CD4-positive, alpha-beta T cell treated with Interleukin-15 for 1 hour (primary cell): ENCODE data around the gene MACF1.
A peak's percentile ranks its signal among the peaks of the same experiment; 100 is the strongest.

Source experiments
- DNase-seq: peaks from one replicate; pipeline ENCODE4 v3.0.0-alpha.2; 2020

The MACF1 gene

GRCh38 chr1:39401106-39401505, 196.6 kb downstream of the MACF1 start:
- DNase-seq = no peak

- no peak for DNase-seq
Observed at GRCh38 chr1:39404876-39405275, 200.4 kb downstream of the MACF1 start.

- DNase-seq = no peak
Observed at GRCh38 chr1:39405358-39405757, 200.9 kb downstream of the MACF1 start.

- DNase-seq = no peak
Observed at GRCh38 chr1:39406533-39407450, 202.3 kb downstream of the MACF1 start.

GRCh38 chr1:39407510-39407895, 203.0 kb downstream of the MACF1 start:
- DNase-seq = no peak

- DNase-seq = no peak
Observed at GRCh38 chr1:39407896-39408640, 203.6 kb downstream of the MACF1 start.

- peak; percentile 88 for DNase-seq
Observed at GRCh38 chr1:39408641-39409054, 204.2 kb downstream of the MACF1 start.

GRCh38 chr1:39409055-39409816, 204.7 kb downstream of the MACF1 start:
- DNase-seq = no peak

GRCh38 chr1:39410915-39411436, 206.5 kb downstream of the MACF1 start:
- DNase-seq = peak; percentile 55

GRCh38 chr1:39411526-39412478, 207.3 kb downstream of the MACF1 start:
- DNase-seq = no peak

GRCh38 chr1:39412892-39413291, 208.4 kb downstream of the MACF1 start:
- DNase-seq = no peak

- DNase-seq = no peak
Observed at GRCh38 chr1:39413902-39414528, 209.5 kb downstream of the MACF1 start.

- DNase-seq = no peak
Observed at GRCh38 chr1:39415553-39415952, 211.1 kb downstream of the MACF1 start.

GRCh38 chr1:39416609-39417008, 212.1 kb downstream of the MACF1 start:
- no peak for DNase-seq

GRCh38 chr1:39418236-39418635, 213.7 kb downstream of the MACF1 start:
- DNase-seq = no peak

GRCh38 chr1:39420493-39420892, 216.0 kb downstream of the MACF1 start:
- DNase-seq = no peak

GRCh38 chr1:39422614-39423013, 218.1 kb downstream of the MACF1 start:
- DNase-seq = no peak

- no peak for DNase-seq
Observed at GRCh38 chr1:39425151-39425550, 220.7 kb downstream of the MACF1 start.

- no peak for DNase-seq
Observed at GRCh38 chr1:39425634-39426033, 221.1 kb downstream of the MACF1 start.

- DNase-seq = no peak
Observed at GRCh38 chr1:39426346-39426745, 221.9 kb downstream of the MACF1 start.

GRCh38 chr1:39427374-39427773, 222.9 kb downstream of the MACF1 start:
- DNase-seq = no peak
